Uterus (tissue), 4 donors: Measurements from ENCODE around the gene ZNF653. TPM values are rescaled to one million over a fixed set of nuclear protein-coding genes. Genes with fewer than 3 reads are reported as not detected.

Experiments
- DNase-seq, 2 donors: peaks; one replicate each; pipeline ENCODE4 v3.0.0-alpha.2; 2019 to 2020
- H3K27ac ChIP-seq, 2 donors: fragments of 200-600 bp; sonication (generic); 1 replicate in 1 of 2; 2 replicates in 1 of 2; pipeline ENCODE4 v1.5.1; 2016 to 2018
- H3K27me3 ChIP-seq, 2 donors: fragments of 200-600 bp; sonication (generic); one replicate each; pipeline ENCODE4 v1.5.1; 2018 to 2019; ENCODE audit warnings: control low read depth in 1 of 2
- H3K36me3 ChIP-seq, 2 donors: fragments of 200-600 bp; sonication (generic); one replicate each; pipeline ENCODE4 v1.5.1; 2019; ENCODE audit warnings: control low read depth in 1 of 2
- H3K4me1 ChIP-seq, 2 donors: fragments of 200-600 bp; sonication (generic); one replicate each; pipeline ENCODE4 v1.5.1; 2018 to 2019; ENCODE audit warnings: control low read depth in 1 of 2
- H3K4me3 ChIP-seq, 2 donors: fragments of 200-600 bp; sonication (generic); 1 replicate in 1 of 2; 2 replicates in 1 of 2; pipeline ENCODE4 v1.5.1; 2018 to 2019; ENCODE audit warnings: mild to moderate bottlenecking in 1 of 2
- H3K9me3 ChIP-seq, 2 donors: fragments of 200-600 bp; sonication (generic); one replicate each; pipeline ENCODE4 v1.5.1; 2019; ENCODE audit warnings: control low read depth in 1 of 2
- CTCF ChIP-seq, 4 experiments: fragments of 200-600 bp in 2 of 4; fragments of 450-650 bp in 2 of 4; sonication (generic) in 2 of 4; IDR thresholded peaks; one replicate each; pipeline ENCODE4 v1.5.1; 2016 to 2019; ENCODE audit warnings: antibody characterized with exemption in 4 of 4, mild to moderate bottlenecking in 2 of 4, moderate library complexity in 1 of 4
- POLR2A ChIP-seq, 2 donors: fragments of 450-650 bp; IDR thresholded peaks; one replicate each; pipeline ENCODE4 v1.6.1; 2016; ENCODE audit warnings: antibody characterized with exemption in 2 of 2, mild to moderate bottlenecking in 1 of 2, moderate library complexity in 1 of 2
- intact Hi-C: fragments of 100-400 bp; cut with DNase I; formaldehyde crosslinking; loops from one replicate; pipeline ENCODE4 v1.15.1; 2023; ENCODE audit warnings: low total_unique reads
- total RNA-seq, 4 donors: library from RNA; depleted of rRNA in 3 of 4; stranded (reverse); fragments of >200 nt in 3 of 4; gene quantifications; one replicate each; pipeline versions ENCODE4 v1.1.0 to v1.2.4, GENCODE V29; 2014 to 2023
- donor health status: DM: yes; HTN: yes; CAD: no.

The ZNF653 gene
- total RNA-seq, 4 donors from 2014 or later: 0.88 to 14.8 (median 6.3) TPM

- TF ChIP-seq POLR2A (IDR thresholded peaks at IDR 0.05): no peak
- no peak for TF ChIP-seq CTCF (IDR thresholded peaks at IDR 0.05)
- Histone ChIP-seq H3K4me1 (no peaks in the 10 kb centered on the region), H3K9me3 (no peaks in the 10 kb centered on the region), H3K4me3 (no peak overlapping the region), H3K36me3 (no peaks in the 10 kb centered on the region), H3K27ac (no peak overlapping the region), H3K27me3 (no peaks in the 10 kb centered on the region)
- intact Hi-C loops: no loop called here
- DNase-seq: no peak
Measured at GRCh38 chr19:11510444-11510843, 4.8 kb upstream of the ZNF653 start.

GRCh38 chr19:11507370-11508078 lies 1.9 kb upstream of the ZNF653 start:
- intact Hi-C loops: loop anchor here (10.0 kb wide), 1 partner anchor 213 kb away; the partner anchor contains the start of gene TSPAN16
- TF ChIP-seq CTCF (IDR thresholded peaks at IDR 0.05) (no peak), POLR2A (IDR thresholded peaks at IDR 0.05) (no peak)

GRCh38 chr19:11506967-11507366 lies 1.3 kb upstream of the ZNF653 start:
- H3K4me1 ChIP-seq: no peaks in the 10 kb centered on the region
- TF ChIP-seq POLR2A (IDR thresholded peaks at IDR 0.05): no peak
- no peak for TF ChIP-seq CTCF (IDR thresholded peaks at IDR 0.05)
- H3K27ac ChIP-seq: no peak overlapping the region
- H3K9me3 ChIP-seq: no peaks in the 10 kb centered on the region
- H3K27me3 ChIP-seq: no peaks in the 10 kb centered on the region
- H3K4me3 ChIP-seq: no peak overlapping the region
- intact Hi-C loops: loop anchor here (10.0 kb wide), 1 partner anchor 212 kb away; the partner anchor contains the start of gene TSPAN16
- DNase-seq: no peak
- no peaks in the 10 kb centered on the region for H3K36me3 ChIP-seq

More at GRCh38 chr19:11507370-11508078, 1.9 kb upstream of the ZNF653 start:
- H3K9me3 ChIP-seq: no peaks in the 10 kb centered on the region
- no peak overlapping the region for H3K4me3 ChIP-seq
- no peaks in the 10 kb centered on the region for H3K4me1 ChIP-seq
- H3K27me3 ChIP-seq: no peaks in the 10 kb centered on the region
- no peak overlapping the region for H3K27ac ChIP-seq
- no peaks in the 10 kb centered on the region for H3K36me3 ChIP-seq
- no peak for DNase-seq

GRCh38 chr19:11506101-11506555 lies 489 bp upstream of the ZNF653 start:
- Histone ChIP-seq H3K36me3 (no peaks in the 10 kb centered on the region), H3K27ac (peak overlapping the region; percentile 87 to 98), H3K27me3 (no peaks in the 10 kb centered on the region), H3K4me1 (no peaks in the 10 kb centered on the region), H3K9me3 (no peaks in the 10 kb centered on the region), H3K4me3 (peak overlapping the region; percentile 50 to 89)
- intact Hi-C loops: loop anchor here (10.0 kb wide), 1 partner anchor 211 kb away; the partner anchor contains the start of gene TSPAN16
- TF ChIP-seq POLR2A (IDR thresholded peaks at IDR 0.05) (no peak), CTCF (IDR thresholded peaks at IDR 0.05) (no peak)
- DNase-seq: peak in 1 of 2 donors; percentile 42

GRCh38 chr19:11505032-11505503 lies 571 bp downstream of the ZNF653 start:
- peak; percentile 96 to 97 for DNase-seq
- H3K9me3 ChIP-seq: no peaks in the 10 kb centered on the region
- intact Hi-C loops: loop anchor here (10.0 kb wide), 1 partner anchor 210 kb away; the partner anchor contains the start of gene TSPAN16

More at GRCh38 chr19:11505032-11505503, 571 bp downstream of the ZNF653 start:
- Histone ChIP-seq H3K27ac (peak overlapping the region; percentile 87 to 98), H3K4me3 (peak overlapping the region; percentile 50 to 89), H3K27me3 (no peaks in the 10 kb centered on the region), H3K36me3 (no peaks in the 10 kb centered on the region), H3K4me1 (no peaks in the 10 kb centered on the region)
- TF ChIP-seq POLR2A (IDR thresholded peaks at IDR 0.05) (no peak), CTCF (IDR thresholded peaks at IDR 0.05) (peak in 1 of 4 experiments; percentile 20)
